ENCODE measurements around the gene AMFR. TPM values are rescaled to one million over a fixed set of nuclear protein-coding genes. Genes with fewer than 3 reads are reported as not detected.
"Not testable (repeated sequence)": the region's sequence is repeated elsewhere in the genome, so short reads cannot be mapped to it uniquely, and the experiment has no call there.

The AMFR gene
- total RNA-seq, 2 experiments from 2014 or later = 45.0 to 45.1 TPM

DNA sequence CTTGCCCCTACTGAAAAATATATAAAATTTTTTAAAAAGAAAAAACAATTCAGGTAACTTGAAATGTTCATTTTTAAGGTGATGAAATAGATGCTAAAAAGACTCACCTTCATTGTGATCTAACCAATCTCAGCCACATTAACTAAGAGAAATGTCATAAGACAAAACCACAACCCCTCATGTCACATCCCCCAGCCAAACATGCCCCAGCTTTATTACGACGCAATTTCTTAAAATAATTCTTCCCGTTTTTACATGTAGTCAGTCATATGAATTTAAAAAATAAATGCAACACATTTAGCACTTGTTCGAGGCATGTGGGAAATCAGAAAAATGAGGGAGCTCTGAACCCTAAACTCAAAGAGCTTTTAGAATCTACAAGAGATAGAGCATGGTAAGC is 9.5 kb downstream of the AMFR start:
- H3K27ac Mint-ChIP-seq = no peak overlapping the region
- no peaks in the 10 kb centered on the region for H3K9me3 Mint-ChIP-seq
- DNase-seq = no peak
- H3K4me3 Mint-ChIP-seq = no peak overlapping the region
- peaks cover 21% of the 10 kb centered on the region for H3K4me1 Mint-ChIP-seq
- no peaks in the 10 kb centered on the region for H3K27me3 Mint-ChIP-seq
- peaks cover 8% of the 10 kb centered on the region for H3K36me3 Mint-ChIP-seq

GRCh38 chr16:56414366-56414765 is 11.0 kb downstream of the AMFR start:
- H3K27me3 Mint-ChIP-seq = no peaks in the 10 kb centered on the region
- no peak for DNase-seq
- H3K4me3 Mint-ChIP-seq = no peak overlapping the region
- peaks cover 8% of the 10 kb centered on the region for H3K36me3 Mint-ChIP-seq
- H3K27ac Mint-ChIP-seq = peak overlapping the region; percentile 19
- H3K4me1 Mint-ChIP-seq = peaks cover 16% of the 10 kb centered on the region
- H3K9me3 Mint-ChIP-seq = no peaks in the 10 kb centered on the region

DNA sequence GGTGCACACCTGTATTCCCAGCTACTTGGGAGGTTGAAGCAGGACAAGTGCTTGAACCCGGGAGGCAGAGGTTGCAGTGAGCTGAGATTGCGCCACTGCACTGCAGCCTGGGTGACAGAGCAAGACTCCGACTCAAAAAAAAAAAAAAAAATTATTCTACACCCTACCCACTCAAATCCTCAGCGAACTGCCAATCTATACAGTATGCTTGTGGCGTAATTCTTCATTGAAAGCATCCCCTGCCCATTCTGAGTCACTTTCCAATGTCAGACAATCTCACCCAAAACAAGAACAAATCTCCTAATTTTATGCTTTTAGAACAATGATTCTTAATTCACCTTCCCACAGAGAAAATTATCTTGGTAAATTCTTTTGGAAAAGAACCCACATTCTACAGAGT is 12.0 kb downstream of the AMFR start:
- Mint-ChIP-seq H3K9me3 (no peaks in the 10 kb centered on the region), H3K27ac (no peak overlapping the region), H3K4me1 (peaks cover 14% of the 10 kb centered on the region), H3K4me3 (no peak overlapping the region), H3K36me3 (peaks cover 7% of the 10 kb centered on the region), H3K27me3 (no peaks in the 10 kb centered on the region)
- no peak for DNase-seq

DNA sequence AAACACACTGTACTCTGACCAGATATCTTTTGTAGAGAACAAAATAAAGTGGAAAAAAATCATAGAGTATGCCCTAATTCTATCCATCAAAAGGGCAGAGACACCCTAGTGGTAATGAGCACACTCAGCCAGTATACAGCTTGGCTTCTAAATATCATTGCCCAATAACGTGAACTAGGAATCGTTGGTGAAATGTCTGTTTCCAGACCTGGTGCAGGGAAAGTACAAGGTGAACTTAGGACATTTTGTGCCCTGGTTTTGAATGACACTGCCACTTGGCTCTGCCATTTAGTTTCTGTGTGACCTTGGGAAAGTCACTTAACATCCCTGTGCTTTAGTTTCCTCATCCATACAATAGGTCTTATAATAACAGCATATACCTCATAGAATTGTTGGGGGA is 13.7 kb downstream of the AMFR start:
- Mint-ChIP-seq H3K9me3 (no peaks in the 10 kb centered on the region), H3K4me3 (no peak overlapping the region), H3K27me3 (no peaks in the 10 kb centered on the region), H3K27ac (no peak overlapping the region), H3K4me1 (peaks cover 14% of the 10 kb centered on the region), H3K36me3 (peaks cover 9% of the 10 kb centered on the region)
- DNase-seq = no peak

DNA sequence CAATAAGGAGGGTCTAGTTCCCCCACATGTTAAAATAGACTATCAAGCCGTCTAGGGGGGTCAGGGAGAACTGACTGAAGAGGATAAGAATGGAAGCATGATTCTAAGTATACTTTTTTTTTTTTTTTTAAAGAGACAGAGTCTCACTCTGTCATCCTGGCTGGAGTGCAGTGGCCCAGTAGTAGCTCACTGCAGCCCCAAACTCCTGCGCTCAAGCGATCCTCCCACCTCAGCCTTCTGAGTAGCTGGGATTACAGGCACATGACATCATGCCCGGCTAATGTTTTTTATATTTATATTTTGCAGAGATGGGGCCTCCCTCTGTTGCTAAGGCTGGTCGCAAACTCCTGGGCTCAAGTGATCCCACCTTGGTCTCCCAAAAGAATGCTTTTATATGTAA is 14.2 kb downstream of the AMFR start:
- no peak overlapping the region for H3K27ac Mint-ChIP-seq
- H3K4me1 Mint-ChIP-seq = peaks cover 14% of the 10 kb centered on the region
- no peaks in the 10 kb centered on the region for H3K27me3 Mint-ChIP-seq
- H3K4me3 Mint-ChIP-seq = no peak overlapping the region
- H3K9me3 Mint-ChIP-seq = no peaks in the 10 kb centered on the region
- no peak for DNase-seq
- peaks cover 9% of the 10 kb centered on the region for H3K36me3 Mint-ChIP-seq

GRCh38 chr16:56409195-56409594 is 16.1 kb downstream of the AMFR start:
- no peak overlapping the region for H3K4me3 Mint-ChIP-seq

GRCh38 chr16:56408379-56409098 is 16.8 kb downstream of the AMFR start:
- Mint-ChIP-seq H3K27ac (no peak overlapping the region), H3K27me3 (no peaks in the 10 kb centered on the region), H3K4me3 (no peak overlapping the region), H3K9me3 (no peaks in the 10 kb centered on the region), H3K36me3 (peaks cover 11% of the 10 kb centered on the region), H3K4me1 (peaks cover 4% of the 10 kb centered on the region)
- no peak for DNase-seq

More at GRCh38 chr16:56409195-56409594, 16.1 kb downstream of the AMFR start:
- Mint-ChIP-seq H3K4me1 (peaks cover 5% of the 10 kb centered on the region), H3K27me3 (no peaks in the 10 kb centered on the region), H3K27ac (no peak overlapping the region), H3K36me3 (peaks cover 11% of the 10 kb centered on the region), H3K9me3 (no peaks in the 10 kb centered on the region)
- DNase-seq = no peak

DNA sequence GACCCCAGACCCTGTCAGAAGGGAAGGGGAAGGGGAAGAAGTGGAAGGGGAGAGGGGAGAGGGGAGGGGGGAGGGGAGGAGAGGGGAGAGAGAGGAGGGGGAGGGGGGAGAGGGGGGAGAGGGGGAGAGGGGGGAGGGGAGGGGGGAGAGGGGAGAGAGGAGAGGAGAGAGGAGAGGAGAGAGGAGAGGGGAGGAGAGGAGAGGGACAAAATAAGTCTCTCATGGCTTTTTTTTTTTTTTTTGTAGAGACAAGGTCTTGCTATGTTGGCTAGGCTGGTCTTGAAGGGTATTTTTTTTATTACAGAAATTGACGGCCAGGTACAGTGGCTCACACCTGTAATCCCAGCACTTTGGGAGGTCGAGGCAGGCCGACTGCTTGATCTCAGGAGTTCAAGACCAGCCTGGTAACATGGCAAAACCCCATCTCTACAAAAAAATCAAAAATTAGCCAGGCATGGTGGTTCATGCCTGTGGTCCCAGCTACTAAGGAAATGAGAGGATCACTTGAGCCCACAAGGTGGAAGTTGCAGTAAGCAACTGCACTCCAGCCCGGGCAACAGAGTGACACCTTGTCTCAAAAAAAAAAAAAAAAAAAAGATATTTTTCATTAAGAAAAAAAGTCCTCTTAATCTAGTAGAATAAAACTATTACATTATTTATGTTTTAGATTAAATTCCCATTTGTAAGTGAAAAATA is 19.2 kb downstream of the AMFR start:
- Mint-ChIP-seq H3K4me1 (peaks cover 2% of the 10 kb centered on the region), H3K9me3 (no peaks in the 10 kb centered on the region), H3K27me3 (no peaks in the 10 kb centered on the region), H3K27ac (no peak overlapping the region), H3K36me3 (peaks cover 8% of the 10 kb centered on the region), H3K4me3 (no peak overlapping the region)
- no peak for DNase-seq

DNA sequence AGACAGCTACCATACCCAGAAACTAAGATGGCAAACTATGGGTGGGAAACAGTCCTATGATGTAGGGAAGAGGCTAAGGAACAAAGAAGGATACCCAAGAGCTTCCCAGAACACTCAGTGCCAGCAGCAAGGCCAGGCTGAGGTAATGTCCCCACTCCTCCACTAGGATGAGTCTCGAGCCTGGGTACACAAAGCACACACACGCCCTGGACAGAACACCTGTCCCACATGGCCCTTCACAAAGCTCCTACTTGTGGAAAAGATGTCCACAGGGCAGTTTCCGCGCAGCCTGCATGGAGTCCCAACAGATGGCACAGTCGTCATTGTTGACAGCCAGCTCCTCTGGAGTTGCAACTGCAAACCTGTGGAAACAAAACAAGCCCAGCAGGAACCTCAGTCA is 23.9 kb downstream of the AMFR start:
- H3K27me3 Mint-ChIP-seq = no peaks in the 10 kb centered on the region
- no peak overlapping the region for H3K27ac Mint-ChIP-seq
- peaks cover 19% of the 10 kb centered on the region for H3K36me3 Mint-ChIP-seq
- H3K4me3 Mint-ChIP-seq = no peak overlapping the region
- peaks cover 1% of the 10 kb centered on the region for H3K9me3 Mint-ChIP-seq
- no peak for DNase-seq
- peaks cover 4% of the 10 kb centered on the region for H3K4me1 Mint-ChIP-seq

DNA sequence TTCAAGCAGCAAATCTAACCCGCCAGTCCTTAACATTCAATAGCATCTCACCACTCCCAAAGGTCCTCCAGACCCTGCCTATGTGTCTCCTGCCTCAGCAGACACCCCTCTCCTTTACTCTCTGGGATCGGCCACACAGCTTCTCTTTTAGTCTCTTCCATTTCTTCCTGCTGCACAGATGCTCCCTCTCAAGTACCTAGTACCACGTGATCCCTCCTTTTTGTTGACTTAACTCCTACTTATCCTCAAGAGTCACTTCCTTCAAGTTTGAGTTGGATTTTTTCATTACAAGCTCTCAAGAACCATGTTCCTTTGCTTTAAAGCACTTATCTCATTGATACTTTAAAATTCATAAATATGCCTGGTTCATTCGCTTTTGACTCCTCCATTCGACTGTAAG is 24.9 kb downstream of the AMFR start:
- H3K27ac Mint-ChIP-seq = no peak overlapping the region
- no peak overlapping the region for H3K4me3 Mint-ChIP-seq
- H3K9me3 Mint-ChIP-seq = peaks cover 1% of the 10 kb centered on the region
- H3K36me3 Mint-ChIP-seq = peaks cover 26% of the 10 kb centered on the region
- peaks cover 3% of the 10 kb centered on the region for H3K4me1 Mint-ChIP-seq
- DNase-seq = no peak
- H3K27me3 Mint-ChIP-seq = no peaks in the 10 kb centered on the region

- no peak for DNase-seq
- Mint-ChIP-seq H3K36me3 (peaks cover 29% of the 10 kb centered on the region), H3K27ac (no peak overlapping the region), H3K9me3 (peaks cover 1% of the 10 kb centered on the region), H3K4me1 (peaks cover 2% of the 10 kb centered on the region), H3K4me3 (no peak overlapping the region), H3K27me3 (no peaks in the 10 kb centered on the region)
These were observed 25.9 kb downstream of the AMFR start for GRCh38 chr16:56399486-56399885.

DNA sequence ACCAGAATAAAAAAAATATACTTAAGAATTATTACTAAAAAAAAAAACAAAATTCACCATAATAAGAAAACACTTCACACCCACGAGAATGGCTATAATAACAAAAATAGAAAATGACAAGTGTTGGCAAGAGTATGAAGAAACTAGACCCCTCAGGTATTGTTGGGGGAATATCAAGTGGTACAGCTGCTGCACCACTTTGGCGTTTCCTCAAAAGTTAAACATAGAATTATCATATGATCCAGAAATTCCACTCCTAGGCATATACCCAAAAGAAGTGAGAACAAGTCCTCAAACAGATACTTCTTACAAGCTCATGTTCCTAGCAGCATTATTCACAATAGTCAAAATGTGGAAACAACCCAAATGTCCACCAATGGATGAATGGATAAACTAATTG is 26.3 kb downstream of the AMFR start:
- H3K27ac Mint-ChIP-seq = no peak overlapping the region
- peaks cover 2% of the 10 kb centered on the region for H3K4me1 Mint-ChIP-seq
- H3K4me3 Mint-ChIP-seq = no peak overlapping the region
- H3K27me3 Mint-ChIP-seq = no peaks in the 10 kb centered on the region
- H3K36me3 Mint-ChIP-seq = peaks cover 30% of the 10 kb centered on the region
- no peak for DNase-seq
- peaks cover 1% of the 10 kb centered on the region for H3K9me3 Mint-ChIP-seq

GRCh38 chr16:56396724-56397123 is 28.6 kb downstream of the AMFR start:
- not testable (repeated sequence) for H3K9me3 Mint-ChIP-seq, H3K4me3 Mint-ChIP-seq, H3K27ac Mint-ChIP-seq, H3K4me1 Mint-ChIP-seq, DNase-seq, H3K27me3 Mint-ChIP-seq
- peaks cover 43% of the 10 kb centered on the region for H3K36me3 Mint-ChIP-seq

- peaks cover 44% of the 10 kb centered on the region for H3K36me3 Mint-ChIP-seq
- peaks cover 2% of the 10 kb centered on the region for H3K4me1 Mint-ChIP-seq
- H3K27ac Mint-ChIP-seq = no peak overlapping the region
These were observed 35.8 kb downstream of the AMFR start for GRCh38 chr16:56389554-56389953.

GRCh38 chr16:56388209-56388608 is 37.1 kb downstream of the AMFR start:
- H3K27ac Mint-ChIP-seq = no peak overlapping the region
- peaks cover 50% of the 10 kb centered on the region for H3K36me3 Mint-ChIP-seq
- H3K27me3 Mint-ChIP-seq = no peaks in the 10 kb centered on the region
- H3K4me3 Mint-ChIP-seq = no peak overlapping the region
- no peaks in the 10 kb centered on the region for H3K4me1 Mint-ChIP-seq
- no peak for DNase-seq
- H3K9me3 Mint-ChIP-seq = peaks cover 4% of the 10 kb centered on the region

More at GRCh38 chr16:56389554-56389953, 35.8 kb downstream of the AMFR start:
- DNase-seq = no peak
- Mint-ChIP-seq H3K9me3 (no peaks in the 10 kb centered on the region), H3K4me3 (no peak overlapping the region), H3K27me3 (no peaks in the 10 kb centered on the region)

GRCh38 chr16:56387396-56387795 is 37.9 kb downstream of the AMFR start:
- H3K4me3 Mint-ChIP-seq = no peak overlapping the region
- H3K27ac Mint-ChIP-seq = no peak overlapping the region
- no peaks in the 10 kb centered on the region for H3K4me1 Mint-ChIP-seq
- DNase-seq = no peak
- peaks cover 8% of the 10 kb centered on the region for H3K9me3 Mint-ChIP-seq
- peaks cover 51% of the 10 kb centered on the region for H3K36me3 Mint-ChIP-seq
- H3K27me3 Mint-ChIP-seq = no peaks in the 10 kb centered on the region

Measured in activated naive CD8-positive, alpha-beta T cell treated with anti-CD3 and anti-CD28 coated beads for 36 hours (primary cell).